NOMO-1 (cell line): ENCODE measurements around the gene IFT172.

Experiments used
- DNase-seq, 2 experiments: peaks; one replicate each; lab custom pipeline; 2025; ENCODE audit not compliant: unreplicated experiment in 2 of 2; lab: John Stamatoyannopoulos, UW

IFT172 gene

GRCh38 chr2:27494284-27494943 lies 4.9 kb upstream of the IFT172 start:
- DNase-seq: no peak

- DNase-seq: no peak
These were observed 4.4 kb upstream of the IFT172 start for GRCh38 chr2:27493948-27494283.

GRCh38 chr2:27492557-27492956 lies 3.0 kb upstream of the IFT172 start:
- no peak for DNase-seq

- no peak for DNase-seq
These were observed 435 bp downstream of the IFT172 start for GRCh38 chr2:27489118-27489497.

GRCh38 chr2:27485496-27485895 lies 4.0 kb downstream of the IFT172 start:
- no peak for DNase-seq

- no peak for DNase-seq
These were observed 17.6 kb downstream of the IFT172 start for GRCh38 chr2:27471961-27472360.

GRCh38 chr2:27464443-27464842 lies 25.1 kb downstream of the IFT172 start:
- no peak for DNase-seq

- DNase-seq: no peak
These were observed 28.4 kb downstream of the IFT172 start for GRCh38 chr2:27461118-27461517.

GRCh38 chr2:27453968-27454367 lies 35.6 kb downstream of the IFT172 start:
- no peak for DNase-seq

- DNase-seq: no peak
These were observed 38.4 kb downstream of the IFT172 start for GRCh38 chr2:27451095-27451494.

- DNase-seq: no peak
These were observed 41.2 kb downstream of the IFT172 start for GRCh38 chr2:27448381-27448780.

- no peak for DNase-seq
These were observed 43.5 kb downstream of the IFT172 start for GRCh38 chr2:27446057-27446456.

- no peak for DNase-seq
These were observed 43.9 kb downstream of the IFT172 start for GRCh38 chr2:27445615-27446014.

- DNase-seq: no peak
These were observed 44.4 kb downstream of the IFT172 start for GRCh38 chr2:27445155-27445554.

GRCh38 chr2:27442920-27443282 lies 46.6 kb downstream of the IFT172 start:
- no peak for DNase-seq

GRCh38 chr2:27441958-27442919 lies 47.3 kb downstream of the IFT172 start, which contains the start of gene KRTCAP3:
Gene KRTCAP3, plus strand, starts transcription at chr2:27442381. Its CDS starts 32 bp downstream, at chr2:27442413.
- DNase-seq: no peak

GRCh38 chr2:27441226-27441926 lies 48.2 kb downstream of the IFT172 start:
- DNase-seq: no peak

GRCh38 chr2:27435628-27436027 lies 53.9 kb downstream of the IFT172 start:
- DNase-seq: no peak

GRCh38 chr2:27431395-27431794 lies 58.1 kb downstream of the IFT172 start:
- no peak for DNase-seq

- DNase-seq: peak; percentile 73 to 83
These were observed 60.5 kb downstream of the IFT172 start for GRCh38 chr2:27428978-27429541.
